ENCODE results near the gene TBC1D9B. TPM values are rescaled to one million over a fixed set of nuclear protein-coding genes. Genes with fewer than 3 reads are reported as not detected.

Gene TBC1D9B
- total and polyA plus RNA-seq, 9 of the 15 experiments (the other 6 are each of a cell fraction or from before 2014, with no cell fraction given): 2.9 to 59.1 (median 33.5) TPM

DNA sequence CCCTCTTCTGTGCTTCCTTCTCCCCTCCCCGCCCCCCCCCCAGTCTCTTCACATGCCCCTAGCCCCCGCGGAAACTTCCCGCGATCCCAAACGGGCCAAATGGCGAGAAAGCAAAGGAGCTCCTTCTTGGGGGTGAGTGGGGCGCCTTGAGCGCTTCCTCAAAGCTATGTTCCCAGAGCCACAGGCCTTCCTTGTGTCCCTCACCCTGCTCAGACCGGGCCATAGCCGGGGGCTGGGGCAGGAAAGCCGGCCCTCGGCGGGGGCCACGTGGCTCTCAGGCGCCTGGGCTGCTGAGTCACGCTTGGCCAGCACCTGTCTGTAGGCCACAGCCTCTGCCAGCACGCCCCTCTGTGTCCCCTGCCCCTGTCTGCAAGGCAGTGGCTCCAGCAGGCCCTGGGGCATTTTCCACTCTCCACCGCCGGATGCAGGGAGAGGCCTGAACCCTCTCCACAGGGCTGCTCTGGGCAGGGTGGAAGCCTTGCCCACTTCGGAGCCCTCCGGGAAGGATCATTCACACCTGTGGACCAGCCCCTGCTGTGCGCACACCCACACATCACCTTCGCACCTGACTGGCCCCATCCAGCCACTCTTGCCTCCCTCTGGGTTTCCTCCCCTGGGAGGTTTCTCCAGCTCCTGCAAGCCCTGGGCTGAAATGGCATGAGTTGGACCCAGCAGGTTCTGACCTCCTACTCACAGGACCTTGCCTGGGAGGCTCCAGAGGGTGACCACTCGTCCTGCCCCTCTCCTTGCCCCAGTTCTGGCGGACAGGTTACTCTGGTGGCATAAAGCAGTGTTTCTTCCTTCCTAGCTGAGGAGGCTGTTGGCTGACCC lies 88.2 kb downstream of the TBC1D9B start (continued):
- TF ChIP-seq HINFP (tag; conservative IDR thresholded peaks at IDR 0.05; ENCODE audit: low read depth) (peak; percentile 69; the same call in 1 of the 2 replicates), HDAC8 (tag; IDR thresholded peaks at IDR 0.05) (peak; percentile 97), HNRNPK (IDR thresholded peaks at IDR 0.05; ENCODE audit: low read depth, low read length, poor library complexity, severe bottlenecking) (no peak), EP400 (IDR thresholded peaks at IDR 0.05) (peak; percentile 89), ZNF224 (CRISPR knock-in tag; IDR thresholded peaks at IDR 0.05) (no peak), TRIM28 (IDR thresholded peaks at IDR 0.05) (no peak), ZBTB34 (CRISPR knock-in tag; IDR thresholded peaks at IDR 0.05) (peak; percentile 84), ZNF778 (CRISPR knock-in tag; IDR thresholded peaks at IDR 0.05) (no peak), GTF2E2 (tag; IDR thresholded peaks at IDR 0.05) (no peak), ZNF589 (CRISPR knock-in tag; IDR thresholded peaks at IDR 0.05; ENCODE audit: low read depth) (peak; percentile 82), U2AF1 (optimal IDR thresholded peaks at IDR 0.05; ENCODE audit: low read depth, low read length) (no peak)
- TF ChIP-seq, protein P1, sequence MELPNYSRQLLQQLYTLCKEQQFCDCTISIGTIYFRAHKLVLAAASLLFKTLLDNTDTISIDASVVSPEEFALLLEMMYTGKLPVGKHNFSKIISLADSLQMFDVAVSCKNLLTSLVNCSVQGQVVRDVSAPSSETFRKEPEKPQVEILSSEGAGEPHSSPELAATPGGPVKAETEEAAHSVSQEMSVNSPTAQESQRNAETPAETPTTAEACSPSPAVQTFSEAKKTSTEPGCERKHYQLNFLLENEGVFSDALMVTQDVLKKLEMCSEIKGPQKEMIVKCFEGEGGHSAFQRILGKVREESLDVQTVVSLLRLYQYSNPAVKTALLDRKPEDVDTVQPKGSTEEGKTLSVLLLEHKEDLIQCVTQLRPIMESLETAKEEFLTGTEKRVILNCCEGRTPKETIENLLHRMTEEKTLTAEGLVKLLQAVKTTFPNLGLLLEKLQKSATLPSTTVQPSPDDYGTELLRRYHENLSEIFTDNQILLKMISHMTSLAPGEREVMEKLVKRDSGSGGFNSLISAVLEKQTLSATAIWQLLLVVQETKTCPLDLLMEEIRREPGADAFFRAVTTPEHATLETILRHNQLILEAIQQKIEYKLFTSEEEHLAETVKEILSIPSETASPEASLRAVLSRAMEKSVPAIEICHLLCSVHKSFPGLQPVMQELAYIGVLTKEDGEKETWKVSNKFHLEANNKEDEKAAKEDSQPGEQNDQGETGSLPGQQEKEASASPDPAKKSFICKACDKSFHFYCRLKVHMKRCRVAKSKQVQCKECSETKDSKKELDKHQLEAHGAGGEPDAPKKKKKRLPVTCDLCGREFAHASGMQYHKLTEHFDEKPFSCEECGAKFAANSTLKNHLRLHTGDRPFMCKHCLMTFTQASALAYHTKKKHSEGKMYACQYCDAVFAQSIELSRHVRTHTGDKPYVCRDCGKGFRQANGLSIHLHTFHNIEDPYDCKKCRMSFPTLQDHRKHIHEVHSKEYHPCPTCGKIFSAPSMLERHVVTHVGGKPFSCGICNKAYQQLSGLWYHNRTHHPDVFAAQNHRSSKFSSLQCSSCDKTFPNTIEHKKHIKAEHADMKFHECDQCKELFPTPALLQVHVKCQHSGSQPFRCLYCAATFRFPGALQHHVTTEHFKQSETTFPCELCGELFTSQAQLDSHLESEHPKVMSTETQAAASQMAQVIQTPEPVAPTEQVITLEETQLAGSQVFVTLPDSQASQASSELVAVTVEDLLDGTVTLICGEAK (IDR thresholded peaks at IDR 0.05): no peak
- TF ChIP-seq, protein P1 (CRISPR knock-in tag; IDR thresholded peaks at IDR 0.05): no peak
- TF ChIP-seq, protein P2, sequence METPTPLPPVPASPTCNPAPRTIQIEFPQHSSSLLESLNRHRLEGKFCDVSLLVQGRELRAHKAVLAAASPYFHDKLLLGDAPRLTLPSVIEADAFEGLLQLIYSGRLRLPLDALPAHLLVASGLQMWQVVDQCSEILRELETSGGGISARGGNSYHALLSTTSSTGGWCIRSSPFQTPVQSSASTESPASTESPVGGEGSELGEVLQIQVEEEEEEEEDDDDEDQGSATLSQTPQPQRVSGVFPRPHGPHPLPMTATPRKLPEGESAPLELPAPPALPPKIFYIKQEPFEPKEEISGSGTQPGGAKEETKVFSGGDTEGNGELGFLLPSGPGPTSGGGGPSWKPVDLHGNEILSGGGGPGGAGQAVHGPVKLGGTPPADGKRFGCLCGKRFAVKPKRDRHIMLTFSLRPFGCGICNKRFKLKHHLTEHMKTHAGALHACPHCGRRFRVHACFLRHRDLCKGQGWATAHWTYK (CRISPR knock-in tag; IDR thresholded peaks at IDR 0.05): peak; percentile 93

Data from K562 (cell line).